DMS114 treated with DMSO at 0.1 percent for 48 hours (cell line): Measurements from ENCODE around the gene FBN3.
"Not testable (repeated sequence)": the region's sequence is repeated elsewhere in the genome, so short reads cannot be mapped to it uniquely, and the experiment has no call there.

Source experiments
- DNase-seq: peaks from one replicate; lab custom pipeline; 2025; ENCODE audit not compliant: unreplicated experiment; lab: John Stamatoyannopoulos, UW

FBN3 gene

GRCh38 chr19:8064911-8065874 is 84.2 kb downstream of the FBN3 start:
- DNase-seq, result no peak

GRCh38 chr19:8057545-8058270 is 91.7 kb downstream of the FBN3 start:
- DNase-seq, result no peak

- no peak for DNase-seq
Observed at GRCh38 chr19:8056533-8056932, 92.9 kb downstream of the FBN3 start.

- DNase-seq, result no peak
Observed at GRCh38 chr19:8054169-8054568, 95.2 kb downstream of the FBN3 start.

GRCh38 chr19:8052464-8052859 is 96.9 kb downstream of the FBN3 start, which contains the start of gene CCL25:
Gene CCL25, plus strand, starts transcription at chr19:8052760. Its CDS starts 290 bp downstream, at chr19:8053050.
- no peak for DNase-seq

GRCh38 chr19:8050274-8051096 is 98.9 kb downstream of the FBN3 start:
- peak; percentile 79 for DNase-seq

- DNase-seq, result no peak
Observed at GRCh38 chr19:8046569-8047165, 102.7 kb downstream of the FBN3 start.

GRCh38 chr19:8045872-8046568 is 103.4 kb downstream of the FBN3 start:
- no peak for DNase-seq

- DNase-seq, result no peak
Observed at GRCh38 chr19:8044018-8044417, 105.4 kb downstream of the FBN3 start.

- no peak for DNase-seq
Observed at GRCh38 chr19:8042900-8043299, 106.5 kb downstream of the FBN3 start.

GRCh38 chr19:8041531-8041931 is 107.9 kb downstream of the FBN3 start:
- DNase-seq, result no peak

- no peak for DNase-seq
Observed at GRCh38 chr19:8039231-8039630, 110.2 kb downstream of the FBN3 start.

GRCh38 chr19:8038815-8039214 is 110.6 kb downstream of the FBN3 start:
- DNase-seq, result no peak

GRCh38 chr19:8036434-8037099 is 112.8 kb downstream of the FBN3 start:
- DNase-seq, result no peak

- no peak for DNase-seq
Observed at GRCh38 chr19:8034178-8034525, 115.2 kb downstream of the FBN3 start.

GRCh38 chr19:8033287-8034177 is 115.9 kb downstream of the FBN3 start:
- not testable (repeated sequence) for DNase-seq

GRCh38 chr19:8030960-8031359 is 118.4 kb downstream of the FBN3 start:
- no peak for DNase-seq

- DNase-seq, result no peak
Observed at GRCh38 chr19:8028951-8029491, 120.4 kb downstream of the FBN3 start.
